DND-41 (cell line): ENCODE results near the gene CLEC3B.

Source experiments
- ATAC-seq: fragments of 200-7000 bp; cut with Tn5 transposase; 3 replicates; pipeline ENCODE4 v1.9.1; 2021; ENCODE audit warnings: low read depth; ENCODE audit not compliant: insufficient read depth
- DNase-seq: peaks from one replicate; pipeline ENCODE4 v3.0.0-alpha.2; 2020
- H2AFZ ChIP-seq: 2 replicates; pipeline ENCODE4 v1.6.0; 2012; ENCODE audit warnings: low read depth, low read length
- H3K27ac ChIP-seq: 2 replicates; pipeline ENCODE4 v1.5.1; 2012; ENCODE audit warnings: low read length, inconsistent platforms
- H3K27me3 ChIP-seq: fragments of 200-600 bp; sonication (generic); 2 replicates; pipeline ENCODE4 v1.6.0; 2012; ENCODE audit warnings: low read length, mild to moderate bottlenecking, inconsistent platforms; ENCODE audit not compliant: insufficient read depth, poor library complexity
- H3K36me3 ChIP-seq: 2 replicates; pipeline ENCODE4 v1.5.1; 2012; ENCODE audit warnings: low read length, inconsistent platforms; ENCODE audit not compliant: insufficient read depth
- H3K4me1 ChIP-seq: 2 replicates; pipeline ENCODE4 v1.5.1; 2012; ENCODE audit warnings: mild to moderate bottlenecking, low read length; ENCODE audit not compliant: insufficient read depth
- H3K4me2 ChIP-seq: 2 replicates; pipeline ENCODE4 v1.6.0; 2012; ENCODE audit warnings: mild to moderate bottlenecking, moderate library complexity, low read length, inconsistent platforms; ENCODE audit not compliant: insufficient read depth
- H3K4me3 ChIP-seq, 2 experiments: fragments of 200-600 bp in 1 of 2; shearing (Covaris generic) in 1 of 2; 2 replicates each; pipeline ENCODE4 v1.5.1; 2012 to 2016; ENCODE audit warnings: inconsistent platforms in 2 of 2, low read length in 2 of 2, mild to moderate bottlenecking in 2 of 2, low read depth in 1 of 2, moderate library complexity in 1 of 2
- H3K79me2 ChIP-seq: 2 replicates; pipeline ENCODE4 v1.6.0; 2012; ENCODE audit warnings: low read length, inconsistent platforms; ENCODE audit not compliant: insufficient read depth
- H3K9ac ChIP-seq: 2 replicates; pipeline ENCODE4 v1.6.0; 2012; ENCODE audit warnings: low read depth, mild to moderate bottlenecking, inconsistent platforms, low read length, moderate library complexity
- H3K9me3 ChIP-seq: 2 replicates; pipeline ENCODE4 v1.5.1; 2012; ENCODE audit warnings: low read length, moderate library complexity, mild to moderate bottlenecking, inconsistent platforms; ENCODE audit not compliant: insufficient read depth, severe bottlenecking
- H4K20me1 ChIP-seq: 2 replicates; pipeline ENCODE4 v1.6.0; 2012; ENCODE audit warnings: low read length; ENCODE audit not compliant: insufficient read depth
- CTCF ChIP-seq: IDR thresholded peaks from 2 replicates; pipeline ENCODE4 v1.5.1; 2012; ENCODE audit warnings: borderline replicate concordance, low read length, moderate library complexity, mild to moderate bottlenecking; ENCODE audit not compliant: poor library complexity, severe bottlenecking; ENCODE audit errors: extremely low read depth
- EZH2 ChIP-seq: IDR thresholded peaks from 3 replicates; pipeline ENCODE4 v1.6.1; 2012; ENCODE audit warnings: borderline replicate concordance, low read depth, mild to moderate bottlenecking, moderate library complexity, low read length, inconsistent platforms; ENCODE audit not compliant: severe bottlenecking

Gene CLEC3B

GRCh38 chr3:44987332-44987731, 38.8 kb upstream of the CLEC3B start:
- ATAC-seq (no peak), DNase-seq (no peak)
- Histone ChIP-seq H3K4me3 (no peak overlapping the region), H3K27ac (no peak overlapping the region), H3K4me2 (no peak overlapping the region), H4K20me1 (peaks cover 11% of the 10 kb centered on the region; the same call in 1 of the 2 replicates), H3K4me1 (no peaks in the 10 kb centered on the region), H3K79me2 (peaks cover 35% of the 10 kb centered on the region), H3K9me3 (no peaks in the 10 kb centered on the region), H3K36me3 (peaks cover 28% of the 10 kb centered on the region), H3K27me3 (no peaks in the 10 kb centered on the region), H3K9ac (no peak overlapping the region), H2AFZ (no peak overlapping the region)
- no peak for TF ChIP-seq EZH2

- Histone ChIP-seq H4K20me1 (peaks cover 4% of the 10 kb centered on the region; the same call in 1 of the 2 replicates), H2AFZ (no peak overlapping the region), H3K36me3 (peaks cover 31% of the 10 kb centered on the region), H3K4me1 (no peaks in the 10 kb centered on the region), H3K4me2 (no peak overlapping the region), H3K79me2 (peaks cover 27% of the 10 kb centered on the region), H3K4me3 (no peak overlapping the region), H3K27me3 (no peaks in the 10 kb centered on the region), H3K27ac (no peak overlapping the region), H3K9me3 (no peaks in the 10 kb centered on the region), H3K9ac (no peak overlapping the region)
- DNase-seq (no peak), ATAC-seq (peak; percentile 35; the same call in 1 of the 3 replicates)
- TF ChIP-seq EZH2 = no peak
- peak; percentile 54 for TF ChIP-seq CTCF
Measured at GRCh38 chr3:44988073-44988472, 38.0 kb upstream of the CLEC3B start.

- Histone ChIP-seq H3K79me2 (peaks cover 17% of the 10 kb centered on the region), H3K36me3 (peaks cover 35% of the 10 kb centered on the region), H3K9me3 (no peaks in the 10 kb centered on the region), H2AFZ (no peak overlapping the region), H3K4me2 (no peak overlapping the region), H3K9ac (no peak overlapping the region), H4K20me1 (no peaks in the 10 kb centered on the region; the same call in 1 of the 2 replicates), H3K4me3 (no peak overlapping the region), H3K27me3 (no peaks in the 10 kb centered on the region), H3K27ac (no peak overlapping the region), H3K4me1 (no peaks in the 10 kb centered on the region)
- ATAC-seq (no peak), DNase-seq (no peak)
- TF ChIP-seq EZH2 (no peak), CTCF (no peak)
Measured at GRCh38 chr3:44989141-44989540, 37.0 kb upstream of the CLEC3B start.

- no peaks in the 10 kb centered on the region for H3K9me3 ChIP-seq
- H3K79me2 ChIP-seq = peaks cover 10% of the 10 kb centered on the region
- peaks cover 40% of the 10 kb centered on the region for H3K36me3 ChIP-seq
- no peak overlapping the region for H3K27ac ChIP-seq
- no peak for TF ChIP-seq CTCF
- TF ChIP-seq EZH2 = no peak
- ATAC-seq (no peak), DNase-seq (no peak)
- H3K4me3 ChIP-seq = no peak overlapping the region
- H2AFZ ChIP-seq = no peak overlapping the region
- H4K20me1 ChIP-seq = no peaks in the 10 kb centered on the region; the same call in 1 of the 2 replicates
- H3K27me3 ChIP-seq = no peaks in the 10 kb centered on the region
- no peaks in the 10 kb centered on the region for H3K4me1 ChIP-seq
- no peak overlapping the region for H3K9ac ChIP-seq
- no peak overlapping the region for H3K4me2 ChIP-seq
Measured at GRCh38 chr3:44989636-44990373, 36.3 kb upstream of the CLEC3B start.
